ENCODE data around the gene PLEKHG2. TPM values are rescaled to one million over a fixed set of nuclear protein-coding genes. Genes with fewer than 3 reads are reported as not detected.

The PLEKHG2 gene
- total and polyA plus RNA-seq, 9 of the 15 experiments (the other 6 are each of a cell fraction or from before 2014, with no cell fraction given): 0.98 to 45.7 (median 9.8) TPM

GRCh38 chr19:39401549-39402345, 10.7 kb upstream of the PLEKHG2 start (continued):
- TF ChIP-seq, protein P1, sequence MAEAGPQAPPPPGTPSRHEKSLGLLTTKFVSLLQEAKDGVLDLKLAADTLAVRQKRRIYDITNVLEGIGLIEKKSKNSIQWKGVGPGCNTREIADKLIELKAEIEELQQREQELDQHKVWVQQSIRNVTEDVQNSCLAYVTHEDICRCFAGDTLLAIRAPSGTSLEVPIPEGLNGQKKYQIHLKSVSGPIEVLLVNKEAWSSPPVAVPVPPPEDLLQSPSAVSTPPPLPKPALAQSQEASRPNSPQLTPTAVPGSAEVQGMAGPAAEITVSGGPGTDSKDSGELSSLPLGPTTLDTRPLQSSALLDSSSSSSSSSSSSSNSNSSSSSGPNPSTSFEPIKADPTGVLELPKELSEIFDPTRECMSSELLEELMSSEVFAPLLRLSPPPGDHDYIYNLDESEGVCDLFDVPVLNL (CRISPR knock-in tag; IDR thresholded peaks at IDR 0.05; ENCODE audit: low read depth): peak; percentile 45; the same call in 1 of the 2 replicates
- no peak for TF ChIP-seq CSDE1 (IDR thresholded peaks at IDR 0.05)
- TF ChIP-seq, protein P2, sequence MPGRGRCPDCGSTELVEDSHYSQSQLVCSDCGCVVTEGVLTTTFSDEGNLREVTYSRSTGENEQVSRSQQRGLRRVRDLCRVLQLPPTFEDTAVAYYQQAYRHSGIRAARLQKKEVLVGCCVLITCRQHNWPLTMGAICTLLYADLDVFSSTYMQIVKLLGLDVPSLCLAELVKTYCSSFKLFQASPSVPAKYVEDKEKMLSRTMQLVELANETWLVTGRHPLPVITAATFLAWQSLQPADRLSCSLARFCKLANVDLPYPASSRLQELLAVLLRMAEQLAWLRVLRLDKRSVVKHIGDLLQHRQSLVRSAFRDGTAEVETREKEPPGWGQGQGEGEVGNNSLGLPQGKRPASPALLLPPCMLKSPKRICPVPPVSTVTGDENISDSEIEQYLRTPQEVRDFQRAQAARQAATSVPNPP (IDR thresholded peaks at IDR 0.05; ENCODE audit: borderline replicate concordance, insufficient read depth, insufficient read length): no peak
- peak; percentile 19; the same call in 1 of the 2 replicates for TF ChIP-seq ZNF644 (tag; IDR thresholded peaks at IDR 0.05; ENCODE audit: low read depth)
- no peak for TF ChIP-seq PHF20 (IDR thresholded peaks at IDR 0.05; ENCODE audit: partially characterized antibody)
- peak; percentile 64; the same call in 1 of the 2 replicates for TF ChIP-seq HOMEZ (CRISPR knock-in tag; IDR thresholded peaks at IDR 0.05)
- TF ChIP-seq RHOXF2B (CRISPR knock-in tag; conservative IDR thresholded peaks at IDR 0.05): no peak
- 0 out of 2 replicates have a peak, but pooled peaks have one; percentile 6 for TF ChIP-seq MECOM (CRISPR knock-in tag; IDR thresholded peaks at IDR 0.05)
- TF ChIP-seq ZBTB1 (CRISPR knock-in tag; IDR thresholded peaks at IDR 0.05; ENCODE audit: borderline replicate concordance, low read depth): 0 out of 2 replicates have a peak, but pooled peaks have one; percentile 30
- TF ChIP-seq, protein P3, sequence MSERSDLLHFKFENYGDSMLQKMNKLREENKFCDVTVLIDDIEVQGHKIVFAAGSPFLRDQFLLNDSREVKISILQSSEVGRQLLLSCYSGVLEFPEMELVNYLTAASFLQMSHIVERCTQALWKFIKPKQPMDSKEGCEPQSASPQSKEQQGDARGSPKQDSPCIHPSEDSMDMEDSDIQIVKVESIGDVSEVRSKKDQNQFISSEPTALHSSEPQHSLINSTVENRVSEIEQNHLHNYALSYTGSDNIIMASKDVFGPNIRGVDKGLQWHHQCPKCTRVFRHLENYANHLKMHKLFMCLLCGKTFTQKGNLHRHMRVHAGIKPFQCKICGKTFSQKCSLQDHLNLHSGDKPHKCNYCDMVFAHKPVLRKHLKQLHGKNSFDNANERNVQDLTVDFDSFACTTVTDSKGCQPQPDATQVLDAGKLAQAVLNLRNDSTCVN (CRISPR knock-in tag; IDR thresholded peaks at IDR 0.05): 0 out of 2 replicates have a peak, but pooled peaks have one; percentile 78
- peak; percentile 15; the same call in 1 of the 2 replicates for TF ChIP-seq DPF2 (IDR thresholded peaks at IDR 0.05)
- TF ChIP-seq CREB1 (IDR thresholded peaks at IDR 0.05): no peak
- peak; percentile 35; the same call in 1 of the 2 replicates for TF ChIP-seq CREB1 (CRISPR knock-in tag; IDR thresholded peaks at IDR 0.05)
- 0 out of 2 replicates have a peak, but pooled peaks have one; percentile 46 for TF ChIP-seq BACH1 (tag; IDR thresholded peaks at IDR 0.05)
- TF ChIP-seq ARID4B (CRISPR knock-in tag; IDR thresholded peaks at IDR 0.05): no peak
- TF ChIP-seq SRF (CRISPR knock-in tag; IDR thresholded peaks at IDR 0.05): no peak; a peak in 1 of 4 replicates
- no peak for TF ChIP-seq FOS (IDR thresholded peaks at IDR 0.05; ENCODE audit: extremely low read depth, insufficient read length)
- TF ChIP-seq KAT8 (IDR thresholded peaks at IDR 0.05; ENCODE audit: low read depth): no peak
